Measurements from ENCODE around the gene HSD11B1L.
"Not testable (repeated sequence)": the region's sequence is repeated elsewhere in the genome, so short reads cannot be mapped to it uniquely, and the experiment has no call there.

The HSD11B1L gene

DNA sequence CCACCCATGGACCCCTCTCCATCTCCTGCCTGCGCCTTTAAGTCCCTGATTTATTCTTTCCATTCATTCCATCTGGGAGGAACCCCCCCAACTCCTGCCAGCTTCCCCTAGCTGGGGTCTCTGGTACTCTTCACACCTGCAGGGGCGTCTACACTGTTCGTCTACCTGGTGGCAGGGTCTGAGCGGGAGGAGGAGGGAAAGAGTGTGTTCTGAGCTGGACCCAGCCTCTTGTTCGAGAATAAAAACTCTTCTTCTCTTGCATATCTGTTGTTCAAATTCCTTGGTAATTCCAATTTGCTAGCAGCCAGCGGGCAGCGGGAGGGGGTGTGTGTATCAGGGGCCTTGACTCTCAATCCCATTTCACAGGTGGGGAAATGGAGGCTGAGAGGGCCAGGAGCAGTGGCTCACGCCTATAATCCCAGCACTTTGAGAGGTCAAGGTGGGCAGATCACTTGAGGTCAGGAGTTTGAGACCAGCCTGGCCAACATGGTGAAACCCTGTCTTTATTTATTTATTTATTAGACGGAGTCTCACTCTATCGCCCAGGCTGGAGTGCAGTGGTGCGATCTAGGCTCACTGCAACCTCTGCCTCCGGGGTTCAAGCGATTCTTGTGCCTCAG lies 7.5 kb downstream of the HSD11B1L start:
- DNase-seq: not testable (repeated sequence)

GRCh38 chr19:5690125-5690954 lies 9.5 kb downstream of the HSD11B1L start, which contains the start of gene RPL36:
RPL36 (plus strand) TSS chr19:5690295; CDS start chr19:5690508, 213 bp downstream.
- DNase-seq: peak; percentile 95

GRCh38 chr19:5690955-5691821 lies 10.4 kb downstream of the HSD11B1L start:
- DNase-seq: peak; percentile 60

GRCh38 chr19:5691822-5692722 lies 11.2 kb downstream of the HSD11B1L start:
- DNase-seq: no peak

GRCh38 chr19:5692723-5693194 lies 11.9 kb downstream of the HSD11B1L start:
- no peak for DNase-seq

GRCh38 chr19:5693195-5694166 lies 12.7 kb downstream of the HSD11B1L start:
- no peak for DNase-seq

DNA sequence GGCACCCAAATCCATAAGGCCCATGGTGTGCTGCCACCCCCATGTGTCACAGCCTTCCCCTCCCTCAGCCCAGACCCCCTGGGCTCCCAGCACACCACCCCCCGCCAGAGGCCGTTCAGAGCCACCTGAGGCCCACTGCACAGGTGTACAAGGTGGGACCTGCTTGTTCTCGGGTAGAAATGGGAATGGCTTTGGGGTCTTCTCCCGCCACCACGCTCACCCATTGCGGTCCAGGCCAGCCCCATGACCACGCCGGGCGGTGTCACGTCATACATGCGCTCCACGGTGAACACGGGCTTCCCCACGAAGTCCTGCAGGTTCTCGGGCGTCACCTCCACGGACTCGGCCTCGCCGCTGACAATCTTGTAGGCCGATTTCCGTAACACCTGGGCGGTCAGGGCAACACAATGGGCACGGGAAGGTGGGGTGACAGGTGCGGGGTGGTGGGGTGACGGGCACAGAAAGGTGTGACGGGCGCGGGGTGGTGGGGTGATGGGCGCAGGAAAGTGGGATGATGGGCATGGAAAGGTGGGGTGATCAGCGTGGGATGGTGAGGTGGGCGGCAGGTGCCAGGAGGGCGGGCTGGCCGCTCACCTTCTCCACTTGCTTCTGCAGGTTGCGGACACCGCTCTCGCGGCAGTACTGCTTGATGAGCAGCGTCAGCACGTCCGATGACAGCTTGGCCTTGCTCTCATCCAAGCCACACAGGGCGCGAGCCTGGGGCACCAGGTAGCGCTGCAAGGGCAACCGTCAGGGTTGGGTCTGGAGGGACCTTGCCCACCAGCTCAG lies 13.5 kb downstream of the HSD11B1L start:
- no peak for DNase-seq

GRCh38 chr19:5694956-5695648 lies 14.3 kb downstream of the HSD11B1L start:
- DNase-seq: no peak

- no peak for DNase-seq
Measured at GRCh38 chr19:5695649-5696195, 14.9 kb downstream of the HSD11B1L start.

DNA sequence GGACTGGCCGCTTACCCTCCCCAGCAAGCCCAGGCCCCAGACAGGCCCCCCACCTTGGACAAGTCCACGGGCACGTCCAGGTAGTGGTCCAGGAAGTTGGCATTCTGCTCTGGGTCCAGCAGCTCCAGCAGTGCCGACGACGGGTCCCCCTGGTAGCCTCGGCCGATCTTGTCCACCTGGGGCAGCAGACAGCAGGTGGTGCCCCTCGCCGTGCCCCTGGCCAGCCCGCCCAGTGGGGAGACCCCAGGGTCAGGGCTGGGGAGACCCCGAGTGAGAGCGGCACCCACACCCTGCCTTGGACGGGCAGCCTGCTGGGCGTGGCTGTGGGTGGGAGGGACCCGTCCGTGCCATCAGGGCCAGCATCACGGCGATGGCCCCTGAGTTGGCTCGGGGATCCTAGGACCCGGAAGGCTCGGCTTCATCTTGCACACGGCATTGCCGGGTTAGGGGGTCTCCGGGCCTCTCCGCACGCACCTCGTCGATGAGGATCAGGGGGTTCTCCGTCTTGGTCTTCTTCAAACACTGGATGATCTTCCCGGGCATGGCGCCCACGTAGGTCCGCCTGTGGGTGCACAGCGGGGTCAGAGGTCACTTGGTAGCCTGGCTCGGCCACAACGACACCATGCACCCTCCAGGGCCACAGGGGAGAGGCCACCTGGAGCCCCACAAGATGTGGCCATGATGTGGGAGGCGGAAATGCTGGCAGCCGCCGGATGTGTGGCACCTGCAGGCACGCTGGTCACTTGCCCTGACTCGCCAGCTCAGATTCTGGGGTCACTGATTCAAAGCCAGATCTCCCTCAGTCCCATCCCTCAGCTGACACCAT lies 15.6 kb downstream of the HSD11B1L start:
- DNase-seq: no peak

DNA sequence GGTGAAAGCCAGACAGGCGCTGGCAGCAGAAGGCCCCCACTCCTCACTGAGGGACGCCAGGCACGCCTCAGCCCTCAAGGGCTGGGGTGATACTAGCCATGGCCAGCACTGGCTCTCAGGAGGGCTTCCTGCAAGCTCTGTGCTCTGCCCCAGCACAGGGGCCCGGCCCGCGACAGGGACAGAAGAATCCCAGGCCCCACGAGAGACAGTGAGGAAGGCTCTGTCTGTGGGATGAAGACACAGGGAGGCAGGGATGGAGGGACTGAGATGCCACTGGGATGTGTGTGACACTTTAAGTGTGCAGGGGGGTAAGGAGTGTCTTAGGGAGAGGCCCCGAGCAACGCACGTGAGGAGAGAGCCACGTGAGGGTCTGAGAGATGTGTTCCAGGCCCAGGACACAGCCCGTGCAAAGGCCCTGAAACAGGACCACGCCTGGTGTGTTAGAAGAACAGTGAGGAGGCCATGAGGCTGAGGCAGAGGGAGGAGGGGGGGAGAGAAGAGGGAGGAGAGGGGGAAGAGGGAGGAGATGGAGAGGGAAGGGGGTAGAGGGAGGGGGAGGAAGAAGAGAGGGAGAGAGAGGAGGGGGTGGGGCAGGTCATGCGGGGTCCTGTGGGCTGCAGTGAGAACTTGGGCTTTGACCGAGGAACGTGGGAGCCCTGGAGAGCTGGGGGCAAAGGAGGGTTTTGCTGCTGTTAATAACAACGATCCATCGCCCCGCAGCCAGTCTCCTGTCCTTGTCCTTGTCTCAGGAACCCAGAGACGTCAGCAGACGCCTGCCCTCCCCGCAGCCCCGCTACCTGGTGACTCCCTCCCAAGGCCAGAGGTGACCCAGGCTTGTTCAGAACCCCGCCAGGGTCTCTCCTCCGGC lies 16.4 kb downstream of the HSD11B1L start:
- DNase-seq: no peak

- no peak for DNase-seq
Measured at GRCh38 chr19:5697890-5698634, 17.2 kb downstream of the HSD11B1L start.

DNA sequence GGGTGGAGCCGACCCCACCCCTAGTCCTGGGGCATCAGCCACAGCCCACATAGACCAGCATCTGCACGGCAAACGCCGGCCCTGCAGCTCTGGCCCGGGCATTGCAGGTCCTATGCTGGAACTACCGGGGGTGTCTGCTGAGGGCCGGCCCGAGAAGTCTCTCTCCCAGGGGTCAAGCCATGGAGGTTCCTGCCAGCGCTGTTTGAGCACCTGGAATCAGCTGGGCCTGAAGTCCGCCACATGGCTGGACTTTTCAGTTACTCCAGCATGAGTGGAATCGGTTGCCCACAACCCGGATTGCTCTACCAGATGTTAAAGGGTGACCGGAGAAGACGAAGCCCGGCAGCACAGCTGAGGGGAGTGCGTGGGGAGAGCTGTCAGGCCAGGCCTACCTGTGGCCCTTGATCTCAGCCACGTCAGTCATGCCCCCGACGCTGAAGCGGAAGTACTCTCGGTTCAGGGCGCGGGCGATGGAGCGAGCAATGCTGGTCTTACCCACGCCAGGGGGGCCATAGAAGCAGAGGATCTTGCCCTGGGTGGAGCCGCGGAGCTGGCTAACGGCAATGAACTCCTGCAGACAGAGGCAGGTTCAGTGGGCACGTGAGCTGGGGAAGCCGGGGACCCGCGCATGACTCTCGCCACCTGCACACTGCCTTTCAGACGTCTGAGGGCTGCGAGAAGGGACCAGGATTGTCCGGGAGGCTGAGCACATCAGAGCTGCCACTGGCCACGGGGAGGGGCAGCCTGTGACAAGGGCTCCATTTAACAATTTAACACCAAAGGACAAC lies 18.0 kb downstream of the HSD11B1L start:
- no peak for DNase-seq

- DNase-seq: no peak
Measured at GRCh38 chr19:5700455-5701092, 19.7 kb downstream of the HSD11B1L start.

- not testable (repeated sequence) for DNase-seq
Measured at GRCh38 chr19:5702053-5702410, 21.2 kb downstream of the HSD11B1L start.

Measured in NCI-H2029 (cell line).